Immature natural killer cell (primary cell): ENCODE results near the gene UCK2. TPM values are rescaled to one million over a fixed set of nuclear protein-coding genes. Genes with fewer than 3 reads are reported as not detected.

ENCODE experiments used
- DNase-seq, 3 donors: peaks; one replicate each; pipeline ENCODE4 v3.0.0; 2022; ENCODE audit warnings: mixed read lengths in 1 of 3
- H3K27ac Mint-ChIP-seq, 6 donors: one replicate each; pipeline ENCODE4 v1.8.0; 2020; ENCODE audit warnings: mixed read lengths in 6 of 6, mild to moderate bottlenecking in 5 of 6, inconsistent platforms in 4 of 6, moderate library complexity in 3 of 6
- H3K27me3 Mint-ChIP-seq, 3 donors: one replicate each; pipeline ENCODE4 v1.8.0; 2020 to 2021; ENCODE audit warnings: low read depth in 3 of 3, mild to moderate bottlenecking in 3 of 3, mixed read lengths in 3 of 3, moderate library complexity in 3 of 3, inconsistent platforms in 1 of 3
- H3K36me3 Mint-ChIP-seq, 3 donors: one replicate each; pipeline ENCODE4 v1.8.0; 2020; ENCODE audit warnings: mixed read lengths in 3 of 3, inconsistent platforms in 2 of 3, mild to moderate bottlenecking in 2 of 3
- H3K4me1 Mint-ChIP-seq, 2 donors: one replicate each; pipeline ENCODE4 v1.8.0; 2020; ENCODE audit warnings: inconsistent platforms in 2 of 2, mild to moderate bottlenecking in 2 of 2, mixed read lengths in 2 of 2, moderate library complexity in 1 of 2
- H3K4me3 Mint-ChIP-seq, 5 donors: one replicate each; pipeline ENCODE4 v1.8.0; 2020; ENCODE audit warnings: mild to moderate bottlenecking in 5 of 5, mixed read lengths in 5 of 5, inconsistent platforms in 3 of 5, moderate library complexity in 3 of 5
- H3K9me3 Mint-ChIP-seq, 6 donors: one replicate each; pipeline ENCODE4 v1.8.0; 2020; ENCODE audit warnings: mild to moderate bottlenecking in 6 of 6, mixed read lengths in 6 of 6, inconsistent platforms in 4 of 6, moderate library complexity in 3 of 6
- polyA plus RNA-seq, 3 donors: library from polyadenylated mRNA; unstranded; fragments of 300-500 nt; fragmentation: Illumina TruSeq; gene quantifications; one replicate each; pipeline ENCODE4 v1.2.3, GENCODE V29; 2021

Gene UCK2
- polyA plus RNA-seq, 3 donors from 2014 or later: 18.4 to 28.7 (median 24.8) TPM

DNA sequence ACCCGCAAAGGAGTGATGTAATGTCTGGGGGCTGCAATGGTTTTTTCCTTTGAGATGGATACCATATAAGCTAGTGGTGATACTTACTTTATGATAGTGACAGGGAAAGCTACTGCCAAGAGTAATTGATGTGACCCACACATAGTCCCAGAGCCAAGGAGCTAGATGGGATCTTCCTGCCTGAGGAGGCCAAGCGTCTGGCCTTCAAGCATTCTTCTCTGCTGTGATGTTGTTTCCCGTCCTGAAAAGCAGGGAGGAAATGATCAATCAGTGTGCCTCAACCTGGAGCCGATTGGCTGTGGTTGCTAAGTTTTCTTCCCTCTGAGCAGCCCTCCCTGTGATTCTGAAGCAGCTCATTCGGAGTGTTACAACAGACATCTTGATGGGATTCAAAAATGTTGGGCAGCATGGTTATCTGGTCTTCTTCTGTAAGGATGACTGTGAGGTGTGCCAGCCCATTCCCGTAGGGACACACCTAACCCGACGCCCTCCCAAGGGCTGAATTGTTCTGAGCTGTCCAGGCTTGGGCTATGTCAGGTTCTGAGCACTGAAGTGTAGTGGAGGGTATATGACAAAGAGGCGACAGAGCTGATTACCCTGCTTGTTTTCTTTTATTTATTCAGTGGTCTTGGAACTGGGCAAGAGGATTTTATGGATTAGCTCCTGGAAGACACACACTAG lies 56.7 kb downstream of the UCK2 start:
- Mint-ChIP-seq H3K27ac (no peak overlapping the region), H3K4me3 (no peak overlapping the region), H3K9me3 (no peaks in the 10 kb centered on the region), H3K36me3 (peaks cover 0 to 8% (median 3%) of the 10 kb centered on the region in 3 donors), H3K27me3 (peaks cover 0 to 2% (median 0%) of the 10 kb centered on the region in 3 donors), H3K4me1 (peaks cover 12 to 33% of the 10 kb centered on the region in 2 donors)
- DNase-seq: no peak

GRCh38 chr1:165884690-165885304 lies 57.4 kb downstream of the UCK2 start:
- DNase-seq: no peak
- Mint-ChIP-seq H3K36me3 (peaks cover 0 to 3% (median 3%) of the 10 kb centered on the region in 3 donors), H3K4me3 (no peak overlapping the region), H3K4me1 (peaks cover 8 to 26% of the 10 kb centered on the region in 2 donors), H3K27me3 (peaks cover 0 to 2% (median 0%) of the 10 kb centered on the region in 3 donors), H3K27ac (no peak overlapping the region), H3K9me3 (no peaks in the 10 kb centered on the region)

- peaks cover 0 to 2% (median 0%) of the 10 kb centered on the region in 3 donors for H3K27me3 Mint-ChIP-seq
- no peaks in the 10 kb centered on the region for H3K9me3 Mint-ChIP-seq
- no peak for DNase-seq
- H3K27ac Mint-ChIP-seq: no peak overlapping the region
- peaks cover 4 to 21% of the 10 kb centered on the region in 2 donors for H3K4me1 Mint-ChIP-seq
- peaks cover 0 to 4% (median 3%) of the 10 kb centered on the region in 3 donors for H3K36me3 Mint-ChIP-seq
- H3K4me3 Mint-ChIP-seq: no peak overlapping the region
Observed at GRCh38 chr1:165885305-165885694, 57.9 kb downstream of the UCK2 start.

DNA sequence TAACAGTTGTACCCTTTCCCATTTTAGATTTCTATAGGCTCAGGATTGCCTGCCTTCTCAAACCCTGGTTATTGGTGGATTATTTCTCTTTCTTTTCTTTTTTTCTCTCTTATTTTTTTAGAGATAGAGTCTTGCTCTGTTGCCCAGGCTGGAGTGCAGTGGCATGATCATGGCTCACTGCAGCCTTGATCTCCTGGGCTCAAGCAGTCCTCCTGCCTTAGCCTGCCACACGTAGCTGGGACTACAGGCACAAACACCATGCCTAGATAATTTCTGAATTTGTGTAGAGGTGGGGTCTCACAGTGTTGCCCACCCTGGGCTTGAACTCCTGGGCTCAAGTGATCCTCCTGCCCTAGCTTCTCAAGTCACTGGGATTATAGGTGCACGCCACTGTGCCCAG lies 58.8 kb downstream of the UCK2 start:
- Mint-ChIP-seq H3K27ac (no peak overlapping the region), H3K27me3 (peaks cover 0 to 2% (median 0%) of the 10 kb centered on the region in 3 donors), H3K36me3 (peaks cover 0 to 9% (median 3%) of the 10 kb centered on the region in 3 donors), H3K9me3 (no peaks in the 10 kb centered on the region), H3K4me3 (no peak overlapping the region), H3K4me1 (peaks cover 3 to 15% of the 10 kb centered on the region in 2 donors)
- DNase-seq: no peak

- H3K9me3 Mint-ChIP-seq: no peaks in the 10 kb centered on the region
- H3K4me1 Mint-ChIP-seq: peaks cover 3 to 9% of the 10 kb centered on the region in 2 donors
- no peak overlapping the region for H3K27ac Mint-ChIP-seq
- no peak for DNase-seq
- peaks cover 0 to 2% (median 2%) of the 10 kb centered on the region in 3 donors for H3K27me3 Mint-ChIP-seq
- peaks cover 4 to 13% (median 9%) of the 10 kb centered on the region in 3 donors for H3K36me3 Mint-ChIP-seq
- H3K4me3 Mint-ChIP-seq: no peak overlapping the region
Observed at GRCh38 chr1:165886983-165887382, 59.6 kb downstream of the UCK2 start.

- Mint-ChIP-seq H3K36me3 (peaks cover 9 to 21% (median 11%) of the 10 kb centered on the region in 3 donors), H3K9me3 (no peaks in the 10 kb centered on the region), H3K4me1 (peaks cover 3 to 8% of the 10 kb centered on the region in 2 donors), H3K27ac (no peak overlapping the region), H3K4me3 (no peak overlapping the region), H3K27me3 (peaks cover 0 to 2% (median 2%) of the 10 kb centered on the region in 3 donors)
- DNase-seq: no peak
Observed at GRCh38 chr1:165887877-165888551, 60.6 kb downstream of the UCK2 start.

DNA sequence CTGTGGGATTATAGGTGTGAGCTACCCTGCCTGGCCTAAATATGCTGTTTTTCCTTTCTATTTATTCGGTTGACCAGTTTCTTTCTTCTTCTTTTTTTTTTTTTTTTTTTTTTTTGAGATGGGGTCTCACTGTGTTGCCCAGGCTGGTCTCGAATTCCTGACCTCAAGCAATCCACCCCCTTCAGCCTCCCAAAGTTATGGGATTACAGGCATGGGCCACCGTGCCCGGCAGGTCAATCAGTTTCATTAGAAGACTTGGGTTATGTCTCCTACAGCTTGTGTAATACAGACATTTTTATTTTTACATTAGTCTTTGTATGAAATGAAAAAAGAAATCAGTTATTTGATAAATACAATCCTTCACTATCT lies 61.1 kb downstream of the UCK2 start:
- no peaks in the 10 kb centered on the region for H3K9me3 Mint-ChIP-seq
- H3K4me3 Mint-ChIP-seq: no peak overlapping the region
- peaks cover 0 to 2% (median 2%) of the 10 kb centered on the region in 3 donors for H3K27me3 Mint-ChIP-seq
- peaks cover 11 to 24% (median 11%) of the 10 kb centered on the region in 3 donors for H3K36me3 Mint-ChIP-seq
- H3K4me1 Mint-ChIP-seq: peaks cover 3 to 5% of the 10 kb centered on the region in 2 donors
- H3K27ac Mint-ChIP-seq: no peak overlapping the region
- DNase-seq: no peak

DNA sequence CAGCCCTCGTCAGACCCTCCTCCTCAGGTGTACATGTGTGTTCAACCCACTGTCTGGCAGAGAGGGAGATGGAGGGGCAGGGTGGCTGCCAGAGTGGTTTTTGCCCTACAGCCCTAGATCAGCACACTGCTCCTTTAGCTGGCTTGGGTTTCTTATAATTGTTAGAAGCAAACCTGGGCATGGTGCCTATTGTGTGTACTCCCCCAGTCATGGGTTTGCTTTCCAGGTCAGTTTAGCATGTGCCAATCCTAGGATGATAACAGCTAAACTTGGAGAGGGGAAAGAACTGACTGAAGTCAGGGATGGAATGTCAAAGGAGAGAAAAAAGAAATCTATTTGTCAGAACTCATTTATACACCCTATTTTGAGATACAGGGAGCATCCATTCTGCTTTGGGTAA lies 63.3 kb downstream of the UCK2 start:
- Mint-ChIP-seq H3K36me3 (peaks cover 11 to 24% (median 11%) of the 10 kb centered on the region in 3 donors), H3K9me3 (no peaks in the 10 kb centered on the region), H3K4me1 (peaks cover 3 to 5% of the 10 kb centered on the region in 2 donors), H3K4me3 (no peak overlapping the region), H3K27me3 (peaks cover 0 to 2% (median 2%) of the 10 kb centered on the region in 3 donors), H3K27ac (peak overlapping the region in 1 of 6 donors; percentile 27)
- no peak for DNase-seq

DNA sequence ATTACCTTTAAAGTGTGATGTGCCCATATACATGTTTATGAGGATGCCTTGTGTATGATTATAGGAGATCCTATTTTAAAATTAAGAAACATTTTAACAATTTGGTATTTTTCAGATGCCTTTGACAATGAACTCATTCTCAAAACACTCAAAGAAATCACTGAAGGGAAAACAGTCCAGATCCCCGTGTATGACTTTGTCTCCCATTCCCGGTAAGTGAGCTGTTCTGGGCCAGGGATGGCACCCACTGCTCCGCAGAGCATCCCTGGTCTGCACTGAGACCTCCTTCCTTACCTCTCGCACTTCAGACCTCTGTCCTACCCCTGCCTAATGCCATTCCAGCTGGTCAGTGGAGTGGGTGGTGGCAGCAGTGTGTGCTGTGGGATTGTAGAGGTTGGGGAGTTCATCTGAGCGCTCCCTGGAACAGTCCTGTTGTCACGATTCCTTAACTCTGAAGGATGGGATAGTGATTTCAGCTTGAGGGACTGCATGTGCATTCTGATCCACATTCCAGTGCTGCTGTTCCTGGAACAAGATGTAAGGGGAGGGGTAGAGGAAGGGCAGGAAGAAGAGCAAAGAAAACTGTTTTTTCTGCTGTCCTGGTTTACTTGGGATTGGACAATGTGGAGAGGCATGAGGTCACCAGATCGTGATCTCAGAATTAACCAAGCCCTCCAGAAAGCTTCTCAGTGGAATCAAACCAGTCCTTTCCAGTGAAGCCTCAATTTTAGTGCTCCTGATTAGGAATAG lies 63.9 kb downstream of the UCK2 start:
- Mint-ChIP-seq H3K27ac (no peak overlapping the region), H3K9me3 (no peaks in the 10 kb centered on the region), H3K4me1 (peaks cover 3 to 5% of the 10 kb centered on the region in 2 donors), H3K27me3 (peaks cover 0 to 2% (median 2%) of the 10 kb centered on the region in 3 donors), H3K36me3 (peaks cover 11 to 24% (median 11%) of the 10 kb centered on the region in 3 donors), H3K4me3 (no peak overlapping the region)
- DNase-seq: no peak

DNA sequence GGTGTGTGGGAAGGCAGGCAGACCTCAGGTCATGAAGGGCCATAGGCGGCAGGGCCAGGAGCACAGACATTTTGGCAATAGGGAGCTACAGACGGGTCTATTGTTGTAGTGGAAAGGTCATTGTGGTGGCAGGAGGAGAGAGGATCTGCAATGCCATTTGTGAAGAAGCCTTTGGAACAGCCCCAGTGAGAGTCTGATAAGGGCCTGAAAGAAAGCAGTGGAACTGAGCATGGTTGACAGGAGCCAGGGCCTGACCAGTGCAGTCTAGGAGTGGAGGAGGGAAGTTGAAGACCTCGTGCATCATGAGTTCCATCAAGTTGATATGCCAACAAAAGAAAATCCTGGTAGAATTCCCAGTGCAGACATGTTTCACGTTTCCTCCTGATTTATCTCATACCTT lies 65.5 kb downstream of the UCK2 start:
- Mint-ChIP-seq H3K27me3 (peaks cover 0 to 3% (median 0%) of the 10 kb centered on the region in 3 donors), H3K4me1 (peaks cover 13 to 15% of the 10 kb centered on the region in 2 donors), H3K4me3 (no peak overlapping the region), H3K9me3 (no peaks in the 10 kb centered on the region), H3K36me3 (peaks cover 16 to 29% (median 19%) of the 10 kb centered on the region in 3 donors), H3K27ac (no peak overlapping the region)
- no peak for DNase-seq

GRCh38 chr1:165893507-165893906 lies 66.1 kb downstream of the UCK2 start:
- no peak overlapping the region for H3K27ac Mint-ChIP-seq
- peaks cover 0 to 3% (median 0%) of the 10 kb centered on the region in 3 donors for H3K27me3 Mint-ChIP-seq
- no peak for DNase-seq
- peaks cover 19 to 29% (median 22%) of the 10 kb centered on the region in 3 donors for H3K36me3 Mint-ChIP-seq
- H3K9me3 Mint-ChIP-seq: no peaks in the 10 kb centered on the region
- H3K4me1 Mint-ChIP-seq: peaks cover 13 to 16% of the 10 kb centered on the region in 2 donors
- no peak overlapping the region for H3K4me3 Mint-ChIP-seq

DNA sequence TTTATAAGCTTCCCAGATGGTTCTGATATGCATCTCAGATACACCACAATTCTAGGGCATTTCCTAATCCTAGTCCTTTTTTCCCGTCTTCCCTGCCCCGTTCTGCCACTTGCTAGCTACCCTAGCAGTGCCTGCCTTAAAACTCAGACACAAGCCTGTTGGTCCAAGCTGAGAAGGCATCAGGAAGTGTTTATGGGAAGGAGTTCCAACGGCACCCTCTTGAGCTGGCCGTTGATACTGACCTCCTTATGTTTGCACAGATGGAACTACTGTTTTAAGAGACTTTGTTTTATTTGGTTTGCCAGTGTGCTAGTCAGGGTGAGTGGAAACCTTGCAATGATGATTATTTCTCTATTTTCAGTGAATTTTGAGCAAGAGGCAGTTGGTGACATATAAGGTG lies 67.2 kb downstream of the UCK2 start:
- H3K9me3 Mint-ChIP-seq: no peaks in the 10 kb centered on the region
- peaks cover 13 to 16% of the 10 kb centered on the region in 2 donors for H3K4me1 Mint-ChIP-seq
- peaks cover 0 to 3% (median 0%) of the 10 kb centered on the region in 3 donors for H3K27me3 Mint-ChIP-seq
- H3K27ac Mint-ChIP-seq: no peak overlapping the region
- no peak for DNase-seq
- H3K36me3 Mint-ChIP-seq: peaks cover 19 to 29% (median 26%) of the 10 kb centered on the region in 3 donors
- no peak overlapping the region for H3K4me3 Mint-ChIP-seq

- no peaks in the 10 kb centered on the region for H3K9me3 Mint-ChIP-seq
Observed at GRCh38 chr1:165895451-165895871, 68.0 kb downstream of the UCK2 start.

More at GRCh38 chr1:165895451-165895871, 68.0 kb downstream of the UCK2 start:
- peaks cover 0 to 4% (median 0%) of the 10 kb centered on the region in 3 donors for H3K27me3 Mint-ChIP-seq
- no peak overlapping the region for H3K27ac Mint-ChIP-seq
- no peak overlapping the region for H3K4me3 Mint-ChIP-seq
- H3K36me3 Mint-ChIP-seq: peaks cover 25 to 32% (median 31%) of the 10 kb centered on the region in 3 donors
- H3K4me1 Mint-ChIP-seq: peaks cover 14 to 16% of the 10 kb centered on the region in 2 donors
- DNase-seq: no peak
